Gastroesophageal sphincter (tissue), 3 donors: ENCODE data around the gene CD209.

Source experiments
- CTCF ChIP-seq, 4 experiments: fragments of 200-600 bp in 2 of 4; fragments of 450-650 bp in 2 of 4; sonication (generic) in 1 of 4; IDR thresholded peaks; one replicate each; pipeline ENCODE4 v1.5.1; 2017 to 2019; ENCODE audit warnings: antibody characterized with exemption in 4 of 4, mild to moderate bottlenecking in 2 of 4, moderate library complexity in 2 of 4
- EP300 ChIP-seq: sonication (generic); formaldehyde crosslinking; IDR thresholded peaks from one replicate; pipeline ENCODE4 v1.6.1; 2017; ENCODE audit warnings: antibody characterized with exemption, mild to moderate bottlenecking
- POLR2A ChIP-seq, 2 donors: fragments of 450-650 bp; IDR thresholded peaks; one replicate each; pipeline ENCODE4 v1.6.1; 2017; ENCODE audit warnings: antibody characterized with exemption in 2 of 2, mild to moderate bottlenecking in 2 of 2, moderate library complexity in 1 of 2

GRCh38 chr19:7731218-7731595, 16.1 kb downstream of the CD209 start:
- no peak for TF ChIP-seq CTCF (IDR thresholded peaks at IDR 0.05)
- TF ChIP-seq POLR2A (IDR thresholded peaks at IDR 0.05) = no peak
- TF ChIP-seq EP300 = no peak
